Right lobe of liver (tissue), 4 donors: ENCODE results near the gene PRRC2A.

ENCODE experiments used
- CTCF ChIP-seq, 4 donors: fragments of 200-600 bp in 3 of 4; fragments of 450-650 bp in 1 of 4; IDR thresholded peaks; one replicate each; pipeline versions ENCODE4 v1.5.1 to v1.8.0; 2016 to 2022; ENCODE audit warnings: antibody characterized with exemption in 4 of 4, mild to moderate bottlenecking in 2 of 4
- POLR2A ChIP-seq: fragments of 450-650 bp; IDR thresholded peaks from one replicate; pipeline ENCODE4 v1.6.1; 2017; ENCODE audit warnings: antibody characterized with exemption, mild to moderate bottlenecking
- donor health status: DM: no; HTN: no; CAD: no.
- donor health status: DM: no; HTN: no; CAD: no.
- donor health status: DM: no; HTN: yes; CAD: no.

GRCh38 chr6:31669676-31670075 lies 49.2 kb downstream of the PRRC2A start, which contains the start of gene LY6G5B:
- TF ChIP-seq POLR2A (no peak), CTCF (IDR thresholded peaks at IDR 0.05) (no peak)
